Prostate gland (tissue), 2 donors: ENCODE results near the gene TRAF3.

Experiments
- CTCF ChIP-seq, 4 experiments: fragments of 200-600 bp in 2 of 4; fragments of 450-650 bp in 2 of 4; sonication (generic) in 2 of 4; IDR thresholded peaks; 1 replicate in 3 of 4; 2 replicates in 1 of 4; pipeline ENCODE4 v1.5.1; 2016 to 2019; ENCODE audit warnings: antibody characterized with exemption in 4 of 4, mild to moderate bottlenecking in 2 of 4, moderate library complexity in 2 of 4
- POLR2A ChIP-seq: fragments of 450-650 bp; IDR thresholded peaks from one replicate; pipeline ENCODE4 v1.6.1; 2016; ENCODE audit warnings: antibody characterized with exemption, mild to moderate bottlenecking
- POLR2AphosphoS5 ChIP-seq: sonication (generic); formaldehyde crosslinking; IDR thresholded peaks from one replicate; pipeline ENCODE4 v1.6.1; 2017; ENCODE audit warnings: antibody characterized with exemption

DNA sequence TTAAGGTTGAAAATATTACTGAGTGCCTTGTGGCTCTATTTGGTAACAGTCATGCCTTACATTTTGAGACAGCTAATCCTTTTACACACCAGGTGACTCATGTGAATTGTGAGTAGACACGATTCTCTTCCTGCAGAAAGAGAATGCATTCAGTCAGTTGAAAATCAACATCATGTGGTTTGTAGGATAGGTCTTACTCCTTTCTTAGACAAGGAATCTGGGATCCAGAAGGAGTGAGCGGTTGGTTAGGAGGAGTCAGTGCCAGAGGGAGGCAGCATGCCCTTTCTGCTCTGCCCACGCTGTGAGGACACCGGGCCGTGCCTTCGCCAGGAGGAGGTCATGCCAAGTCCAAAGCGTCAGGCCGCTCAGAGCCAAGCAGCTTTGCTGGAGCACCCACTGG, 47.6 kb downstream of the TRAF3 start:
- no peak for TF ChIP-seq CTCF (IDR thresholded peaks at IDR 0.05)
- TF ChIP-seq POLR2A: no peak
- TF ChIP-seq POLR2AphosphoS5: no peak
